Endothelial cell of umbilical vein (primary cell): ENCODE results near the gene TNFRSF1B.

Experiments used
- CTCF ChIP-seq, 2 donors: IDR thresholded peaks; 1 replicate in 1 of 2; 2 replicates in 1 of 2; pipeline ENCODE4 v1.5.1; 2011; ENCODE audit warnings: low read length in 2 of 2, mild to moderate bottlenecking in 2 of 2, moderate library complexity in 2 of 2, control low read depth in 1 of 2, inconsistent platforms in 1 of 2, low read depth in 1 of 2; ENCODE audit not compliant: insufficient read depth in 1 of 2; ENCODE audit errors: extremely low read depth in 1 of 2
- EZH2 ChIP-seq: IDR thresholded peaks from 2 replicates; pipeline ENCODE4 v1.6.1; 2012; ENCODE audit warnings: borderline replicate concordance, low read depth, mild to moderate bottlenecking, moderate library complexity, low read length, inconsistent platforms; ENCODE audit not compliant: severe bottlenecking
- POLR2A ChIP-seq: IDR thresholded peaks from 2 replicates; pipeline ENCODE4 v1.6.1; 2012; ENCODE audit warnings: low read depth, mild to moderate bottlenecking, control low read depth, low read length
- POLR2AphosphoS5 ChIP-seq: IDR thresholded peaks from 2 replicates; pipeline ENCODE4 v1.6.1; 2012; ENCODE audit warnings: low read depth, mild to moderate bottlenecking, control low read depth, low read length, moderate library complexity; ENCODE audit not compliant: insufficient read depth

- no peak for TF ChIP-seq EZH2
- no peak for TF ChIP-seq CTCF (IDR thresholded peaks at IDR 0.05; ENCODE audit: extremely low read depth in 1 of 2, insufficient read depth in 1 of 2, low read depth in 1 of 2, low read length in 2 of 2)
- TF ChIP-seq POLR2AphosphoS5: no peak
- no peak for TF ChIP-seq POLR2A
Observed at GRCh38 chr1:12130466-12131130, 36.2 kb upstream of the TNFRSF1B start.
